GM18517 (cell line): ENCODE results near the gene UNC5CL.

ENCODE experiments used
- ATAC-seq: cut with Tn5 transposase; IDR thresholded peaks from one replicate; pipeline ENCODE4 v1.9.1; 2021; ENCODE audit warnings: mild to moderate bottlenecking, moderate library complexity; ENCODE audit not compliant: unreplicated experiment

The UNC5CL gene

GRCh38 chr6:40977695-40978094 lies 61.3 kb downstream of the UNC5CL start:
- no peak for ATAC-seq

GRCh38 chr6:40977085-40977484 lies 61.9 kb downstream of the UNC5CL start:
- ATAC-seq: no peak
